ENCODE data around the gene NDRG2. TPM values are rescaled to one million over a fixed set of nuclear protein-coding genes. Genes with fewer than 3 reads are reported as not detected.
A peak's percentile ranks its signal among the peaks of the same experiment; 100 is the strongest.

The NDRG2 gene
- total and polyA plus RNA-seq, 10 donors: 72.4 to 335 (median 201) TPM

DNA sequence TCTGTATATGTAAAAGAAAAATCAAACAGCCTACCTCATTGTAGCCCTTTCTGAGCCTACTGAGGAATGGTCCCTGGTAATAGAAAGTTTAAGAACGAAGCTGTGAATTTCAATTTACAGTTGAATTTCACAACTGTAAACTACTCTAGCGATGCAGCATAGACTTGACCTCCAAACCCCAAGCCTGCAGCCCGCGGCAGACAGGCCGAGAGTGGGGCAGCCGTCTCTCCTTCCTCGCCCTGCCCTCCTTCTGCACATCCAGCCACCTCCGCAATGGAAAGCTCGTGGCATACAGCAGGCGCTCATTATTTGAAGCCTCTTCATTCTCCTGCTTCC is 54.2 kb downstream of the NDRG2 start:
- Histone ChIP-seq H3K9me3 (no peaks in the 10 kb centered on the region), H3K4me3 (peak overlapping the region; percentile 55 to 80 (median 60)), H3K4me1 (peaks cover 0 to 21% (median 17%) of the 10 kb centered on the region in 6 donors), H3K36me3 (no peaks in the 10 kb centered on the region), H3K27me3 (replicated peaks in 1 of 7) (peaks cover 0 to 19% (median 0%) of the 10 kb centered on the region in 7 donors), H3K27ac (peak overlapping the region; percentile 21 to 84 (median 78))
- WGBS, 5 donors: 13 to 22% (median 14%) methylated on average over 10 of the region's 10 CpGs
- no peak for DNase-seq
- intact Hi-C loops (cut with DNase I; ENCODE audit: low total_unique reads): loop anchor here (5.0 to 10.0 kb wide), 2 partner anchors 113 to 276 kb away; no protein-coding TSS in a partner anchor
- TF ChIP-seq, protein P1, sequence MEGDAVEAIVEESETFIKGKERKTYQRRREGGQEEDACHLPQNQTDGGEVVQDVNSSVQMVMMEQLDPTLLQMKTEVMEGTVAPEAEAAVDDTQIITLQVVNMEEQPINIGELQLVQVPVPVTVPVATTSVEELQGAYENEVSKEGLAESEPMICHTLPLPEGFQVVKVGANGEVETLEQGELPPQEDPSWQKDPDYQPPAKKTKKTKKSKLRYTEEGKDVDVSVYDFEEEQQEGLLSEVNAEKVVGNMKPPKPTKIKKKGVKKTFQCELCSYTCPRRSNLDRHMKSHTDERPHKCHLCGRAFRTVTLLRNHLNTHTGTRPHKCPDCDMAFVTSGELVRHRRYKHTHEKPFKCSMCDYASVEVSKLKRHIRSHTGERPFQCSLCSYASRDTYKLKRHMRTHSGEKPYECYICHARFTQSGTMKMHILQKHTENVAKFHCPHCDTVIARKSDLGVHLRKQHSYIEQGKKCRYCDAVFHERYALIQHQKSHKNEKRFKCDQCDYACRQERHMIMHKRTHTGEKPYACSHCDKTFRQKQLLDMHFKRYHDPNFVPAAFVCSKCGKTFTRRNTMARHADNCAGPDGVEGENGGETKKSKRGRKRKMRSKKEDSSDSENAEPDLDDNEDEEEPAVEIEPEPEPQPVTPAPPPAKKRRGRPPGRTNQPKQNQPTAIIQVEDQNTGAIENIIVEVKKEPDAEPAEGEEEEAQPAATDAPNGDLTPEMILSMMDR (IDR thresholded peaks at IDR 0.05 in 8 of 11, conservative IDR thresholded peaks at IDR 0.05 in 3 of 11): no peak
- TF ChIP-seq POLR2AphosphoS5 (IDR thresholded peaks at IDR 0.05) (no peak), POLR2A (IDR thresholded peaks at IDR 0.05) (no peak)

GRCh38 chr14:20969336-20969735 is 55.5 kb downstream of the NDRG2 start:
- H3K27me3 ChIP-seq (replicated peaks in 1 of 7): peaks cover 0 to 20% (median 0%) of the 10 kb centered on the region in 7 donors
- H3K4me1 ChIP-seq: peaks cover 0 to 21% (median 17%) of the 10 kb centered on the region in 6 donors
- 83 to 93% (median 84%) methylated on average over 3 of the region's 3 CpGs for WGBS, 5 donors
- no peaks in the 10 kb centered on the region for H3K36me3 ChIP-seq
- intact Hi-C loops (cut with DNase I; ENCODE audit: low total_unique reads): no loop called here
- DNase-seq: no peak
- H3K9me3 ChIP-seq: no peaks in the 10 kb centered on the region
- TF ChIP-seq POLR2AphosphoS5 (IDR thresholded peaks at IDR 0.05) (no peak), POLR2A (IDR thresholded peaks at IDR 0.05) (no peak)
- TF ChIP-seq, protein P1 (IDR thresholded peaks at IDR 0.05 in 8 of 11, conservative IDR thresholded peaks at IDR 0.05 in 3 of 11): no peak
- no peak overlapping the region for H3K27ac ChIP-seq
- H3K4me3 ChIP-seq: no peak overlapping the region

Small RNA genes within 50 kb of the gene (microRNA-seq; reads per million reads assigned to microRNA genes)
- 0 reads per million in 3 donors for gene MIR6717

Other genes with a start within 250 kb of the NDRG2 start
- gene RNASE6, start 243.8 kb downstream of the NDRG2 start, total RNA-seq: 100 to 1,000 TPM in 2 of 7 donors, 10 to 100 TPM in 5; 15.2 to 162 (median 40.5) TPM
- 100 to 1,000 TPM in 1 of 3 donors, 10 to 100 TPM in 2; 45.4 to 193 (median 63.6) TPM for gene RNASE6, start 243.8 kb downstream of the NDRG2 start, polyA plus RNA-seq
- 100 to 1,000 TPM; 145 to 497 (median 339) TPM for gene RNASE1, start 222.2 kb downstream of the NDRG2 start, total RNA-seq
- 100 to 1,000 TPM in 1 of 3 donors, 10 to 100 TPM in 2; 61.9 to 151 (median 79.0) TPM for gene RNASE1, start 222.2 kb downstream of the NDRG2 start, polyA plus RNA-seq
- gene RNASE3, start 133.7 kb downstream of the NDRG2 start, total RNA-seq: 10 to 100 TPM in 2 of 7 donors, 1 to 10 TPM in 5; 1.4 to 24.0 (median 2.7) TPM
- 1 to 10 TPM in 2 of 3 donors, under 1 TPM in 1; 0.62 to 2.8 (median 2.4) TPM for gene RNASE3, start 133.7 kb downstream of the NDRG2 start, polyA plus RNA-seq
- 10 to 100 TPM in 6 of 7 donors, 1 to 10 TPM in 1; 8.8 to 27.6 (median 15.1) TPM for gene RNASE2, start 69.6 kb downstream of the NDRG2 start, total RNA-seq
- gene RNASE2, start 69.6 kb downstream of the NDRG2 start, polyA plus RNA-seq: 10 to 100 TPM in 1 of 3 donors, 1 to 10 TPM in 2; 4.5 to 11.3 (median 6.7) TPM
- gene METTL17, start 35.1 kb downstream of the NDRG2 start, total RNA-seq: 100 to 1,000 TPM in 2 of 7 donors, 10 to 100 TPM in 5; 58.9 to 119 (median 73.0) TPM
- gene METTL17, start 35.1 kb downstream of the NDRG2 start, polyA plus RNA-seq: 10 to 100 TPM; 72.8 to 92.1 (median 82.2) TPM
- under 1 TPM in 1 of 7 donors, not detected in 6; 0.23 TPM for gene SLC39A2, start 25.8 kb downstream of the NDRG2 start, total RNA-seq
- gene SLC39A2, start 25.8 kb downstream of the NDRG2 start, polyA plus RNA-seq: under 1 TPM; 0.06 to 0.16 (median 0.15) TPM
- under 1 TPM in 3 of 7 donors, not detected in 4; 0.57 to 0.91 (median 0.76) TPM for gene TPPP2, start 5.2 kb upstream of the NDRG2 start, total RNA-seq
- under 1 TPM in 2 of 3 donors, not detected in 1; 0.09 to 0.22 TPM for gene TPPP2, start 5.2 kb upstream of the NDRG2 start, polyA plus RNA-seq
- under 1 TPM in 1 of 7 donors, not detected in 6; 0.30 TPM for gene RNASE13, start 9.7 kb upstream of the NDRG2 start, total RNA-seq
- not detected for gene RNASE13, start 9.7 kb upstream of the NDRG2 start, polyA plus RNA-seq
- not detected for gene RNASE7, start 17.3 kb upstream of the NDRG2 start, total RNA-seq
- gene RNASE7, start 17.3 kb upstream of the NDRG2 start, polyA plus RNA-seq: not detected
- not detected for gene RNASE8, start 32.8 kb upstream of the NDRG2 start, total RNA-seq
- gene RNASE8, start 32.8 kb upstream of the NDRG2 start, polyA plus RNA-seq: not detected
- 100 to 1,000 TPM in 4 of 7 donors, 10 to 100 TPM in 3; 57.0 to 151 (median 102) TPM for gene ARHGEF40, start 45.2 kb upstream of the NDRG2 start, total RNA-seq
- gene ARHGEF40, start 45.2 kb upstream of the NDRG2 start, polyA plus RNA-seq: 10 to 100 TPM in 2 of 3 donors, 1 to 10 TPM in 1; 9.8 to 47.1 (median 17.7) TPM
- 10 to 100 TPM; 10.7 to 26.7 (median 16.6) TPM for gene ZNF219, start 73.6 kb upstream of the NDRG2 start, total RNA-seq
- 10 to 100 TPM in 1 of 3 donors, 1 to 10 TPM in 2; 5.5 to 11.8 (median 5.5) TPM for gene ZNF219, start 73.6 kb upstream of the NDRG2 start, polyA plus RNA-seq
- gene TMEM253, start 76.0 kb upstream of the NDRG2 start, total RNA-seq: 1 to 10 TPM in 1 of 7 donors, under 1 TPM in 1, not detected in 5; 0.57 to 1.5 TPM
- under 1 TPM; 0.11 to 0.29 (median 0.15) TPM for gene TMEM253, start 76.0 kb upstream of the NDRG2 start, polyA plus RNA-seq
- not detected for gene OR5AU1, start 131.0 kb upstream of the NDRG2 start, total RNA-seq
- gene OR5AU1, start 131.0 kb upstream of the NDRG2 start, polyA plus RNA-seq: not detected
- gene HNRNPC, start 244.4 kb upstream of the NDRG2 start, total RNA-seq: 100 to 1,000 TPM; 374 to 648 (median 506) TPM
- 100 to 1,000 TPM; 497 to 824 (median 677) TPM for gene HNRNPC, start 244.4 kb upstream of the NDRG2 start, polyA plus RNA-seq

All from spleen (tissue), 11 donors.